NCI-H345 (cell line): ENCODE results near the gene MRM3.
A peak's percentile ranks its signal among the peaks of the same experiment; 100 is the strongest.
"Not testable (repeated sequence)": the region's sequence is repeated elsewhere in the genome, so short reads cannot be mapped to it uniquely, and the experiment has no call there.

Experiments
- DNase-seq: peaks from one replicate; lab custom pipeline; 2025; lab: John Stamatoyannopoulos, UW

MRM3 gene

DNA sequence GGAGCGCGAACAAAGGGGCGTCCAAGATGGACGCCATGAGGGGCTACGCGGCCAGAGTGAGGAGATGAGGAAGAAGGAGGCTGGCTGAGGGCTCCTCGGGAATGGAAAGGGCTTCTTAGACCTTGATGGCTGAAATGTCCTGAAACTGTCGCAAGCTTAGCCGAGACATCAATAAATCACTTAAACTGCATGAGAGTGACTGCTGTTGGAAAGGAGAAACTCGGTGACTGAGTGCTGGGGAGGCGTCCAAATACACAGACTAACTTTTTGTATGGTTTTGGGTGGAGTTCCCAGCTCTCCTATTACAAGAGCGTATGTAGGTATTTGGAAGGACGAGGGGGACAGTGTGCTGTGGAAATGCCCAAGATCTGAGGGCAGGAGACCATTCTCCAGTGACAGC lies 28.7 kb upstream of the MRM3 start:
- DNase-seq = no peak

DNA sequence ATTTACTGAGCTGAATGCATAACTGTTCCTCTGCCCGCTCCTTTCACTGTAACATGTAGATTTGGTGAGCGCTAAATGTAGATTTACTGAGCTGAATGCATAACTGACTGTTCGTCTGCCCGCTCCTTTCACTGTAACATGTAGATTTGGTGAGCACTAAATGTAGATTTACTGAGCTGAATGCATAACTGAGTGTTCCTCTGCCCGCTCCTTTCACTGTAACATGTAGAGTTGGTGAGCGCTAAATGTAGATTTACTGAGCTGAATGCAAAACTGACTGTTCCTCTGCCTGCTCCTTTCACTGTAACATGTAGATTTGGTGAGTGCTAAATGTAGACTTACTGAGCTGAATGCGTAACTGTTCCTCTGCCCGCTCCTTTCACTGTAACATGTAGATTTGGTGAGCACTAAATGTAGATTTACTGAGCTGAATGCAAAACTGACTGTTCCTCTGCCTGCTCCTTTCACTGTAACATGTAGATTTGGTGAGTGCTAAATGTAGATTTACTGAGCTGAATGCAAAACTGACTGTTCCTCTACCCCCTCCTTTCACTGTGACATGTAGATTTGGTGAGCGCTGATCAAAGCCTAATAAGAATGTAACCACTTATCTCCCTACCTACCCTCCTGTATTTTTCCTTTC lies 26.7 kb upstream of the MRM3 start:
- not testable (repeated sequence) for DNase-seq

DNA sequence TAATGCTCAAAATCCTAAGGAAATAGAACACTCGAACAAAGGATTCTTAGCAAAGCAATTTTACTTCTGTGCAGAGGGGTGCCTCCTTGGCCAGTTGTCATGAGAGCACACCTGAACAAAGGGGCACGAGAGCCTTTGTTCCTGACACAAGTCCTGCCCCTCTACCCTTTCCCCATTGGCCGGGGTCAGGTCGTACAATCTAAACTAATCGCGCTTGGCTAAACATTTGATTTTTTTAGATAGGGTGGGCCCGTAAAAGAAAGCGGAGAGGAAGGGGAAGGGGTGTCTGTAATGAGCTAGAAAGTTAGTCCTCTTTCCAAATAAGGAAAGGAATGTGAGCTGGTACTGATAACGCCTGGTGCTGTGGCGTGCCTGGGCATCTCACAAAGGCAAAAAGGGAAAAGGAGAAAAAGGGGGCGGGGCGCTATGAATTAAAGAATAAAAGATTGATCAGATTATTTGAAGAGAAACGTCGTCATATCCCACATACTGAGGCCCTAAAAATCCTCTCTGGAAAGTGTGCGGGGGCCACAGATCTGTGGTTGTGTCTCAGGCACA lies 26.1 kb upstream of the MRM3 start:
- not testable (repeated sequence) for DNase-seq

GRCh38 chr17:759964-760363 lies 22.2 kb upstream of the MRM3 start:
- no peak for DNase-seq

GRCh38 chr17:760371-760770 lies 21.8 kb upstream of the MRM3 start:
- no peak for DNase-seq

DNA sequence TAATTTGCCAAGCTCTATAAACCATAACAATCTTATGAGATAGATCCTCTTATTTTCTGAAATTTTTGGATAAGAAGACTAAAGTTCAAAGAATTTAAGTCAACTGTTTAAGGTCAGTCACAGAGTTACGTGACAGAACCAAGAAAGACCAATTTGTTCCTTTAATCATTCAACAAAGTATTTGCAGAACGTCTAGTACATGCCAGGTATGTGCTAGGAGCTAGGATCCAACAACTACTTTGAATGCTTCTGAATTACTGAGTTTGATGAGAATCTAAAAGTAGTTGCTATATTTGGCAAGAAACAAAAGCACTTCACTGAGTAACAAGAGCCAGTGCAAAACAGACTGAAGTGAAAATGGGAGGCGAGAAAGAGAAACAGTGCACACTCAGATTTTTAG lies 15.1 kb upstream of the MRM3 start:
- no peak for DNase-seq

DNA sequence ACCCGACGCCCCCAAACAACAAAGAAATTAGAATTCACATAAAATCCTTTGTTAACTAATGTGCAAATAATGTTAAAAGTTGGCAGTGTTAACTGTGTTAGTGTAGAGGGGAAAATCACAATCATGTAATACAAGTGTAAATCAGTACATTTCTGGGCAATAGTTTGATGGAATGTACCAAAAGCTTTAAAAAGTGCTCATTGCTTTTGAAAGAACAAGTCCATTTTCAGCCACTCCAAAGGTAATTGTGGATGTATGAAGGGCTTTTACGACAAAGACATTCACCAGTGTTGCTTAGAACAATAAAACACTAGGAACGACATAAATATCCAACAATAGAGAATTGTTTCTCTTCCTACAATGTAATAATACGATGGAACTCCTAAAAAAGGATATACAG lies 9.1 kb upstream of the MRM3 start:
- no peak for DNase-seq

DNA sequence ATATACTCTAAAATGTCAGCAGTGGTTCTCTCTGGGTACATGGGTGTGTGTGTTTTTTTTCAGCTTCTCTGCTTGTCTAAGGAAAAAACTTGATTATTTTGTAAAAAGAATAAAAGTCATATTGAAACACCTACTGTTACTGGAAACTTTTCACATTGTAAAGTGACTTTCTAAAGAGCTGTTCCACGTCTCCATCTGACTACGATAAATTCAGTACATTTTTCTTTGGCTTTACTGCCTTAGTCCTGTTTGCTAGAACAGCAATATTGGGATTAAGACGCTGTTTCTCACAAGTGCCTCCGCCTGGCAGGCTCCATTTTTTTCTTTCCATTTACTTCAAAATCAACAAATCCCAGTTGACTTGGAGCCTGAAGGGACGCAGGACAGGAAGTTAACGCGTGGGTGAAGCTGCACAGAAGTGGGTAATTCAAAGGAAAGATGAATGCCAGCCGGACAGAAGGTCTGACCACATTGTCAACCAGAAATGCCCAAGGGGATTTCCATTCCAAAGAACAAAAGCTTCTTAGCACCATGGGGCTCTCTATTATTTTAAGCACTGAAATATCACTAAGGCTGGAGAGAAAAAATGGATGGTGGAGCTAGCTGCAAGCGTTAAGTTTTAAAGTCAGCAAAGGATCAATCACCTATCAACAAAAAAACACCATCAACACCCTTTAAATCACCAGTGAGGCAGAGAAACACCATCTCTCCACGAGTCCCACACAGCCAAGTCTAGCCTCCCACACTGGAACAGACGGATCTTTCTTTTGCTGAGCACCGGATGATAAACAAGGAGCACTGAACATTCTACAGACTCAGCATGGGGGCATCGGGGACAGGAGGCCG lies 8.5 kb upstream of the MRM3 start:
- DNase-seq = no peak

GRCh38 chr17:774313-774584 lies 7.9 kb upstream of the MRM3 start:
- DNase-seq = no peak

- DNase-seq = no peak
Measured at GRCh38 chr17:778096-778495, 4.1 kb upstream of the MRM3 start.

GRCh38 chr17:784143-784542 lies 2.0 kb downstream of the MRM3 start:
- DNase-seq = no peak

- DNase-seq = not testable (repeated sequence)
Measured at GRCh38 chr17:785901-786300, 3.7 kb downstream of the MRM3 start.

- no peak for DNase-seq
Measured at GRCh38 chr17:787641-788221, 5.6 kb downstream of the MRM3 start.

- no peak for DNase-seq
Measured at GRCh38 chr17:788551-788950, 6.4 kb downstream of the MRM3 start.

DNA sequence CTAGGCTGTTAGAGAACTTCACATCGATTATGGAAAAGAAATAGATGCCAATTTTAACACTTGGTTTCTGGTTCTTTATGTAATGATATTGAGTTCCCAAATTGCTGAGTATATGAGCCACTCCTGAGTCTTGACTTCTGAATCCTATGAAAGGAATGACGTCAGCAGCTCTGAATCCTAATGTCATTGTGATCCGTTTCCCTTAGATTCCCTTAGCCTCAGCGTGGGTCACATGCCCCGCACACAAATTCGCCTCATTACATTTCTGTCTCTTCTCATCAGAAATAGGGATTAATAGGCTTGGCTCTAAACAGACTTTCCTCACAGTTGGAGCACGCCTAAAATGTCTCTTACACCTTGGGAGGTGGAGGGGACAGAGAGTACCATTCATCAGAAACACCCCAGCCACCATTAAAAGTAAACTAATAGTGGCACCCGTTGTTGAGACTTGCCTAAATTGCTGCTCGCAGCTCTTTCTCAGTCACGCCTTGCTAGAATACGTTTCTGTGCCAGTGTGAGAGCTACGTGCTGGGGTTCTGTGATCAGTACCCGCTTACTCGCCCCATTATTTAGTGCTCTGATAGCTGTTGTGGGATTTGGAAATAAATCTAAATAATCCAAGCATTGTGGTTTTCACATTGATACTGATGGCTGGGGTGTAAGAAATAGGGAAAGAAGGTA lies 7.1 kb downstream of the MRM3 start:
- DNase-seq = no peak

DNA sequence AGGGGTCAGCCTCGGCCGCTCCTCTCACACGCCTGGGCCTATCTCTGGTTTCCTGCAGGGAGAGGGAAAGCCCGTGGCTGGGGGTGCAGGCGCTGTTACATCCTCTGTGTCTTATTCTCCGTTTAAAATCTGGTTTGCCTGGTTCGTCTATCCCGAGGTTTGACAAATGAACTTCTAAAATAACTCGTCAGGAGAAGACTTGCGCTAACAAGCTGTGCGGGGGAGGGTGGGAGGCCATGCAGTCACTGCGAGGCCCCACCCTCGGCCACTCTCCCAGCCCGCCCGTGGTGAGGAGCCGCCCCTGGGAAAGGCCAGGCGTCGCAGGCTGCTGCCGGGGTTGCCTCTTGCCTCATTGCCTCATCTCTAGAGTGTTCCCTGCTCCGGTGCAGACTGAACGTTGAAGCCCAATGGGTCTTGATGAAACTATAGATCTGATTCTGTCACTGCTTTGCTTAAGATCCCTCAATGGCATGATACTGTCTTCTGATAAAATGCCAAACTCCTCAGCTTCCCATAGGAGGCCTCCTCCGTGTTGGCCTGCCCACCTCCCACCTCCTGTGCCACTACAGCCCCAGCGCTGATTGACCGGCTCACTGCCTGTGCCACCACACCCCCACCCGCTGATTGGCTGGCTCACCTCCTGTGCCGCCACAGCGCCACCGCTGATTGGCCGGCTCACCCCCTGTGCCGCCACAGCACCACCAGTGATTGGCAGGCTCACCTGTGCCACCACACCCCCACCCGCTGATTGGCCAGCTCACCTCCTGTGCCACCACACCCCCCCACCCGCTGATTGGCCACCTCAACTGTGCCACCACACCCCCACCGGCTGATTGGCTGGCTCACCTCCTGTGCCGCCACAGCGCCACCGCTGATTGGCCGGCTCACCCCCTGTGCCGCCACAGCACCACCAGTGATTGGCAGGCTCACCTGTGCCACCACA lies 8.0 kb downstream of the MRM3 start:
- not testable (repeated sequence) for DNase-seq

DNA sequence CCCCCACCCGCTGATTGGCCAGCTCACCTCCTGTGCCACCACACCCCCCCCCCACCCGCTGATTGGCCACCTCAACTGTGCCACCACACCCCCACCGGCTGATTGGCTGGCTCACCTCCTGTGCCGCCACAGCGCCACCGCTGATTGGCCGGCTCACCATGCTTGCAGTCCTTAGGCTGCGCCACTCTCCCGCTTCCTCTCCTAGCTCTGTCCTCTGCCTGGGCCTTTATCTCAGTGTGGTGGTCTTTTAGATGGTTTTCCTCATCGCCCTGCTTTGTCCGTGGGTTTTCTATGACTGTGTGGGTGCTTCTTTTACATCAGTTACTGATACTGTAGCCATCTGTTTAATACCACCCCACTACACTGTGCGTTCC lies 8.7 kb downstream of the MRM3 start:
- not testable (repeated sequence) for DNase-seq

GRCh38 chr17:791829-792228 lies 9.7 kb downstream of the MRM3 start:
- no peak for DNase-seq

DNA sequence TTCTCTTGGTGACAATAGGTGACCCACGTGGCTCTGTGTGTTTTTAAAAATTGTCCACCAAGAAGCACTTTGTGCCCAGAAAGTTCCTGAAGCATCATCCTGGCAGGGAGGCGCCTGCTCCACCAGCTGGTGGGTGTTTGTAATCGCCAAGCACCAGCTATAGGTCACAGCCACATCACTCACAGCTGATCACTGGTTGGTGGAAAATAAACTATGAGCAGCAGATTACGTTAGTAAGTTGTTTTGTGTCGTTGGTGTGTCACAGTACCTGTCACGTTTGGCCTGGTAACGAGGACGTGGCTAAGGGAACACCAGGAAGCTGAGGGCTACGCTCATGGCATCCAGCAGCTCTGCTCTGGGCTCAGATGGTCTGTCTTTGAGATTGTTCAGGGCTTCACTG lies 10.1 kb downstream of the MRM3 start:
- DNase-seq = no peak

DNA sequence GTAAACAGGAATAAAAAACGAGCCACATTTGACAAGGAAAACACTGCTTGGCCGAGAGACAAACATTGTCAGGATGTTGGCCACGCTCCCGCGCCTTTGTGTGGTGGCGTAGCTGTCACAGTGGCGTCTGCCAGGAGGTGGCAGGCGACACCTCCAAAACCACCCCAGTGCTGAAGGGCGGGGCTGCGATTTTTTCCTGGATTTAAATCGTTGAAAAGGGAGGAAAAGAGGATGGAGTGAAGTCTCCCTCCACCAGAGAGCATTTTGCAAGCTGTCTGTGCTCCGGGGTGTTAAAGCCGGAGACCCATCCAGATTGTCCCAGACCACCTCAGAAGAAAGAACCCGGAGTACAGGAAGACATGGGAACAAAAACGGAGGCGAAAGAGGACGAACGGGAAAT lies 12.7 kb downstream of the MRM3 start:
- peak; percentile 65 for DNase-seq

DNA sequence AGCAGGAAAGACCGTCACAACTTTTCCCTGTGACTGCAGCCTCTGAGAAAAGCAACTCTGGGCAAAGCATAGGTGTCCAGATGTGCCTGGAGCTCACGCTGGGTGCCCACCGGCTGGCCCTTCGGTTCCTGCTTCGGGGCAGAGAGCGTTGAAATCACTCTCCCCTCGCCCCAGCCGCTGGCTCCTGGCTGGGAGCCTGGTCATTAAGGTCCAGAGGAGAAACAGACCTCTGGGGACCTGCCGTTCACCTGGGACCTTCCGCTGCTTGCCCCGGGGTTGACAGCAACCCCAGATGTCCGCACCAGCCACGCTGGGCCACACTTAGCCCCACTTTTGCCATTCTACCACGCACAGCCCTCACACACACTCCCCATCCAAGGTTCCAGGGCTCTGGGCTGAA lies 13.1 kb downstream of the MRM3 start:
- no peak for DNase-seq

DNA sequence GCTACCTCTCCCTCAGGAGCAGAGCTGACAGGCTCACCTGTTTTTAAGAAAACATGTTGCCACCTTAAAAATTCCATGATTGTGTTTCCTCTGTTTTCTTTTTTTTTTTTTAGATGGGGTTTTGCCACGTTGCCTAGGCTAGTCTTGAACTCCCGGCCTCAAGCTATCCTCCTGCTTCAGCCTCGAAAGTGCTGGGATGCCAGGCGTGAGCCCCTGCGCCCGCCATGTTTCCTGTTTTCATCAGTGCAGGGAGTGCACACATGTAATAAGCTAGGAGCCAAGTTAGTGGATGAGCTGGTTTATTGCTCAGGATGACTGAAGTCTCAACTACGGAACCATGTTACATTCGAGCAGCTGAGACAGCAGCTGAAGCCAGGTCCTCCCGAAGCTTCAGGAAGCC lies 13.6 kb downstream of the MRM3 start:
- no peak for DNase-seq
